ENCODE data around the gene FN3KRP.

GRCh38 chr17:82723169-82723807, 6.8 kb downstream of the FN3KRP start:
- TF ChIP-seq, protein P1, sequence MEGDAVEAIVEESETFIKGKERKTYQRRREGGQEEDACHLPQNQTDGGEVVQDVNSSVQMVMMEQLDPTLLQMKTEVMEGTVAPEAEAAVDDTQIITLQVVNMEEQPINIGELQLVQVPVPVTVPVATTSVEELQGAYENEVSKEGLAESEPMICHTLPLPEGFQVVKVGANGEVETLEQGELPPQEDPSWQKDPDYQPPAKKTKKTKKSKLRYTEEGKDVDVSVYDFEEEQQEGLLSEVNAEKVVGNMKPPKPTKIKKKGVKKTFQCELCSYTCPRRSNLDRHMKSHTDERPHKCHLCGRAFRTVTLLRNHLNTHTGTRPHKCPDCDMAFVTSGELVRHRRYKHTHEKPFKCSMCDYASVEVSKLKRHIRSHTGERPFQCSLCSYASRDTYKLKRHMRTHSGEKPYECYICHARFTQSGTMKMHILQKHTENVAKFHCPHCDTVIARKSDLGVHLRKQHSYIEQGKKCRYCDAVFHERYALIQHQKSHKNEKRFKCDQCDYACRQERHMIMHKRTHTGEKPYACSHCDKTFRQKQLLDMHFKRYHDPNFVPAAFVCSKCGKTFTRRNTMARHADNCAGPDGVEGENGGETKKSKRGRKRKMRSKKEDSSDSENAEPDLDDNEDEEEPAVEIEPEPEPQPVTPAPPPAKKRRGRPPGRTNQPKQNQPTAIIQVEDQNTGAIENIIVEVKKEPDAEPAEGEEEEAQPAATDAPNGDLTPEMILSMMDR (IDR thresholded peaks at IDR 0.05): no peak
- no peak for TF ChIP-seq POLR2A (IDR thresholded peaks at IDR 0.05)

Measured in thyroid gland (tissue), 4 donors.